Measurements from ENCODE around the gene PRKG1.

Gene PRKG1

GRCh38 chr10:51583976-51584375 lies 509.7 kb downstream of the PRKG1 start:
- FAIRE-seq, result no peak
- DNase-seq (ENCODE audit: insufficient read length, low spot score), result no peak
- TF ChIP-seq POLR2A (IDR thresholded peaks at IDR 0.05; ENCODE audit: low read depth, low read length) (no peak), SPI1 (IDR thresholded peaks at IDR 0.05; ENCODE audit: low read depth, low read length) (no peak), TAF1 (IDR thresholded peaks at IDR 0.05; ENCODE audit: low read depth, low read length) (no peak), POU2F2 (IDR thresholded peaks at IDR 0.05; ENCODE audit: low read depth, low read length) (no peak), PAX5 (IDR thresholded peaks at IDR 0.05; ENCODE audit: insufficient read depth, low read length, severe bottlenecking) (no peak)

DNA sequence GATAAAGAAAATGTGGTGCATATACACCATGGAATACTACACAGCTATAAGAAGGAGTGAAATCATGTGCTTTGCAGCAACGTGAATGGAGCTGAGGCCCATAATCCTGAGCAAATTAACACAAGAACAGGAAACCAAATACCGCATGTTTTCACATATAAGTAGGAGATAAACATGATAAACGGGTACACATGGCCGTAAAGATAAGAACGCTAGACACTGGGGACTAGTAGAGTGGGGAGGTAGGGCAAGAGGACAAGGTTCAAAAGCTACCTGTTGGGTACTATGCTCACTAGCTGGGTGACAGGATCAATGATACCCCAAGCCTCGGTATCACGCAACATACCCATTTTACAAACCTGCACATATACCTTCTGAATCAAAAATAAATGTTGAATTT lies 511.5 kb downstream of the PRKG1 start:
- TF ChIP-seq TAF1 (IDR thresholded peaks at IDR 0.05; ENCODE audit: low read depth, low read length) (no peak), POU2F2 (IDR thresholded peaks at IDR 0.05; ENCODE audit: low read depth, low read length) (no peak), POLR2AphosphoS5 (IDR thresholded peaks at IDR 0.05; ENCODE audit: low read depth, low read length) (no peak), PAX5 (IDR thresholded peaks at IDR 0.05; ENCODE audit: insufficient read depth, low read length, severe bottlenecking) (no peak), POLR2A (IDR thresholded peaks at IDR 0.05; ENCODE audit: low read depth, low read length) (no peak), SPI1 (IDR thresholded peaks at IDR 0.05; ENCODE audit: low read depth, low read length) (no peak)
- no peak for DNase-seq (ENCODE audit: insufficient read length, low spot score)
- FAIRE-seq, result no peak

DNA sequence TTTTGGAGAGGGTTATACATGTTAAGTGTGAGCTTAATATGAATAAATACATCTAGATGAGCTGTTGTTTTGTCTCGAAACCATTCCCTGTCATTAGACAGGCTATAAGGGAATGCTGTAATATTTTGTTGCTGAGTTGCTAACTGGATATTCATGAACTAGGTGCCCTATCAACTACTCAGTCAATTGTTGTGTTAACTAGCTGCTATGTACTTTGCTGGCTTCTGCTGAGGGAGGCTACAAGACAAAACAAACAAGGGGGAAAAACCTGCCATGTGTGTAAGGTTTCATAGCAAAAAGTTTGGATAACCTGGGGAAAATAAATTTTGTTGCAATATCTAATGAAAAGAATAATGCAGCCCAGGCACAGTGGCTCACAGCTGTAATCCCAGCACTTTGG lies 514.7 kb downstream of the PRKG1 start:
- DNase-seq (ENCODE audit: insufficient read length, low spot score) (no peak), FAIRE-seq (no peak)
- TF ChIP-seq PAX5 (IDR thresholded peaks at IDR 0.05; ENCODE audit: insufficient read depth, low read length, severe bottlenecking) (no peak), POLR2A (IDR thresholded peaks at IDR 0.05; ENCODE audit: low read depth, low read length) (no peak), SPI1 (IDR thresholded peaks at IDR 0.05; ENCODE audit: low read depth, low read length) (no peak), POU2F2 (IDR thresholded peaks at IDR 0.05; ENCODE audit: low read depth, low read length) (no peak), POLR2AphosphoS5 (IDR thresholded peaks at IDR 0.05; ENCODE audit: low read depth, low read length) (no peak), TAF1 (IDR thresholded peaks at IDR 0.05; ENCODE audit: low read depth, low read length) (no peak)

DNA sequence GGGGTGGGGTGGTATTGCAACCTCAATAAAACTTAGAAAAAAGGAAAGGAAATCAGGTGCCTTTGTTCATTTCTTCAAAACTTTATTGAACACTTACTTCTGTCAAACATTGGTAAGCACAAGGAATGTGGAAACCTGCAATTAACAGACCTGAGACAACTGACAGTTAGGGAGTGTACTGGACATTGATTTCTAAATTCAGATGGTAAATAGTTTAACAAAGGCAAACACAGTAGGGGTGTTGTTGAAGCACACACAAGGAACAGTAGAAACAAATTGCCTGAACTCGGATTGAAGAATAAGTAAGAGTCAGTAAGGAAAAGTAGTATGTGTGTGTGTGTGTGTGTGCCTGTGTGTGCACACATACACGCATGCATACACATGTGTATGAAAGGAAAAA lies 516.5 kb downstream of the PRKG1 start:
- DNase-seq (ENCODE audit: insufficient read length, low spot score), result no peak
- FAIRE-seq, result no peak

GRCh38 chr10:51596695-51597094 lies 522.4 kb downstream of the PRKG1 start:
- FAIRE-seq, result no peak
- TF ChIP-seq POLR2AphosphoS5 (IDR thresholded peaks at IDR 0.05; ENCODE audit: low read depth, low read length) (no peak), SPI1 (IDR thresholded peaks at IDR 0.05; ENCODE audit: low read depth, low read length) (no peak)

More for the DNA sequence above, 516.5 kb downstream of the PRKG1 start:
- TF ChIP-seq TAF1 (IDR thresholded peaks at IDR 0.05; ENCODE audit: low read depth, low read length), result no peak
- no peak for TF ChIP-seq POLR2A (IDR thresholded peaks at IDR 0.05; ENCODE audit: low read depth, low read length)
- TF ChIP-seq PAX5 (IDR thresholded peaks at IDR 0.05; ENCODE audit: insufficient read depth, low read length, severe bottlenecking), result no peak
- no peak for TF ChIP-seq POU2F2 (IDR thresholded peaks at IDR 0.05; ENCODE audit: low read depth, low read length)
- TF ChIP-seq POLR2AphosphoS5 (IDR thresholded peaks at IDR 0.05; ENCODE audit: low read depth, low read length), result no peak
- TF ChIP-seq SPI1 (IDR thresholded peaks at IDR 0.05; ENCODE audit: low read depth, low read length), result no peak

DNA sequence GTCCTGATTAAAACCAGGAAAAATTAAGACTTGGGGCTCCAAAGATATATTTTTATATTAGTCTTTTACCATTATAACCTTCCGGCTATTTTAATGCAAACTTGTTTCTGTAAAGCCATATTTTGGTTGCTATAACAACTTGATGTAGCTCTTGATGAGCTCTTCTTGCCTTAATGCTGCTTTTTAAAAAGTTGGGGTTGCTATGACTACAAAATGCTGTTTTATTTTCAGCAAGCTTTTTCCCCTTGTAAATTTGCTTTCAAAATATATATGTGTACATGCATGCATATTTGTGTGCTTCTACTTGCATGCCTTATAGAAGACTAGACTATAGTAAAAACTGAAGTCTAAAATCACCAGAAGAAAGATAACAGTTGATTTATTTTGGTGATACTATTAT lies 525.4 kb downstream of the PRKG1 start:
- no peak for TF ChIP-seq SPI1 (IDR thresholded peaks at IDR 0.05; ENCODE audit: low read depth, low read length)
- TF ChIP-seq POU2F2 (IDR thresholded peaks at IDR 0.05; ENCODE audit: low read depth, low read length), result no peak
- no peak for TF ChIP-seq POLR2AphosphoS5 (IDR thresholded peaks at IDR 0.05; ENCODE audit: low read depth, low read length)
- TF ChIP-seq PAX5 (IDR thresholded peaks at IDR 0.05; ENCODE audit: insufficient read depth, low read length, severe bottlenecking), result no peak
- no peak for TF ChIP-seq POLR2A (IDR thresholded peaks at IDR 0.05; ENCODE audit: low read depth, low read length)
- TF ChIP-seq TAF1 (IDR thresholded peaks at IDR 0.05; ENCODE audit: low read depth, low read length), result no peak
- FAIRE-seq, result no peak
- DNase-seq (ENCODE audit: insufficient read length, low spot score), result no peak

More at GRCh38 chr10:51596695-51597094, 522.4 kb downstream of the PRKG1 start:
- no peak for DNase-seq (ENCODE audit: insufficient read length, low spot score)

DNA sequence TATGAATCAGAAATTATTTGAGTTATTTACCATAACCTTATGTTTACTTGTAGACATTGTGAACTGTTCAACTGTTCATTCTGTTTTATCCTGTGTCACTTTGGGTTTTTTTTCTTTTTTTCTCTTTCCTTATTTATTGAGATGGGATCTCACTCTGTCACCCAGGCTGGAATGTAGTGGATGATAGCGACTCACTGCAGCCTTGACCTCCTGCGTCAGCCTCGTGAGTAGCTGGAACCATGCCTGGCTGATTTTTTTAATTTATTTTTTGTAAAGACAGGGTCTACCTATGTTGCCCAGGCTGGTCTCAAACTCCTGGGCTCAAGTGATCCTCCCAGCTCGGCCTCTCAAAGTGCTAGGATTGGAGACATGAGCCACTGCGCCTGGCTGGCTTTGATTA lies 528.0 kb downstream of the PRKG1 start:
- TF ChIP-seq PAX5 (IDR thresholded peaks at IDR 0.05; ENCODE audit: insufficient read depth, low read length, severe bottlenecking) (no peak), POLR2A (IDR thresholded peaks at IDR 0.05; ENCODE audit: low read depth, low read length) (no peak), POLR2AphosphoS5 (IDR thresholded peaks at IDR 0.05; ENCODE audit: low read depth, low read length) (no peak), POU2F2 (IDR thresholded peaks at IDR 0.05; ENCODE audit: low read depth, low read length) (no peak), SPI1 (IDR thresholded peaks at IDR 0.05; ENCODE audit: low read depth, low read length) (no peak), TAF1 (IDR thresholded peaks at IDR 0.05; ENCODE audit: low read depth, low read length) (no peak)
- DNase-seq (ENCODE audit: insufficient read length, low spot score) (no peak), FAIRE-seq (no peak)

GRCh38 chr10:51604579-51604978 lies 530.3 kb downstream of the PRKG1 start:
- FAIRE-seq (no peak), DNase-seq (ENCODE audit: insufficient read length, low spot score) (no peak)
- TF ChIP-seq SPI1 (IDR thresholded peaks at IDR 0.05; ENCODE audit: low read depth, low read length), result no peak
- TF ChIP-seq POLR2AphosphoS5 (IDR thresholded peaks at IDR 0.05; ENCODE audit: low read depth, low read length), result no peak
- no peak for TF ChIP-seq PAX5 (IDR thresholded peaks at IDR 0.05; ENCODE audit: insufficient read depth, low read length, severe bottlenecking)
- TF ChIP-seq TAF1 (IDR thresholded peaks at IDR 0.05; ENCODE audit: low read depth, low read length), result no peak
- no peak for TF ChIP-seq POU2F2 (IDR thresholded peaks at IDR 0.05; ENCODE audit: low read depth, low read length)
- TF ChIP-seq POLR2A (IDR thresholded peaks at IDR 0.05; ENCODE audit: low read depth, low read length), result no peak

DNA sequence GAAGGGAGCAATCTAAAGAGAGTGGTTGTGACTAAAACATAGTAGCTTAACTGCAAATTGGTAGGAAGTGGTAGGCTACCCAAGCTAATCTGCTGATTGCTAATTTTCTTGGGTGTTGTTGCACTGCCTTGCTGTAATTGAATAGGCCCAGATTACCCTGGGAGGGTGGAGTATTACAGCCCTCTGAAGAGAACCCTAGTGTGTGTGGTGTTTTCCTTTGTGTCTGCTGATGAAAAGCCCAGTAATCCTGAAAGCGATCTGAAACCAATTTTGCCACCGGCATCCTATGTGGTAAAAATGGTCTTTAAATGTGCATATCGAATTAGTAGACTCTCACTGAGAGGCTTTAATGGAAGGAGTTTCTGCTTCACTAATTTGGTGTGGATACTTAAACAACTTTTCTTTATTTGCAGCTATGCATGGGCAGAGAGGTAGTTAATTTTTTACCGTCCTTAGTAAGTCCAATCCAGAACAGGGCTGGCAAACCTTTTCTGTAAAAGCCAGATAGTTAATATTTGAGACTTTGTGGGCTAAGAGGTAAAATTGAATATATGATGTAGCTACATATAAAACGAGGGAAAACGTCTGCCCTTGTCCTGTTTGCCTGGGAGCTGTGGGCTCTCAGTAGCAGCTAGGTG lies 532.7 kb downstream of the PRKG1 start:
- no peak for TF ChIP-seq POU2F2 (IDR thresholded peaks at IDR 0.05; ENCODE audit: low read depth, low read length)
- TF ChIP-seq POLR2A (IDR thresholded peaks at IDR 0.05; ENCODE audit: low read depth, low read length), result no peak
- no peak for TF ChIP-seq PAX5 (IDR thresholded peaks at IDR 0.05; ENCODE audit: insufficient read depth, low read length, severe bottlenecking)
- no peak for TF ChIP-seq SPI1 (IDR thresholded peaks at IDR 0.05; ENCODE audit: low read depth, low read length)
- TF ChIP-seq TAF1 (IDR thresholded peaks at IDR 0.05; ENCODE audit: low read depth, low read length), result no peak
- no peak for TF ChIP-seq POLR2AphosphoS5 (IDR thresholded peaks at IDR 0.05; ENCODE audit: low read depth, low read length)
- FAIRE-seq, result no peak
- DNase-seq (ENCODE audit: insufficient read length, low spot score), result no peak

DNA sequence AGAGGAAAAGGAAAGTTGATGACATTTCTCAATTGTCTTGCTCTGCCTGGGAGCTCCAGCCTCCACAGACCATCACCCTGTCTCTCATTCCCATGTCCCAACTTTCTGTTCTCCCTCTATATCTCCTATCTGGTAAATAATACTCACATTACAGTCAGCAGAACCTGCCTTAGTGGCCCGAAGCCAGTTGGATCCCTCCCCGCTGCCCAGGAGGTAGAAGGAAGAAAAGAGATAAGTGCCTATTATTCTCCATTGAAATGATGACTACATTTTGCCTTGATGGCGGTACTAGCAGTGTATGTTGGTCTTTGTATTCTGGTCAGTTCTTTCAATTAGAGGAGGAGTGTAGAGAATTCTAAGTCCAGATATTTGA lies 533.2 kb downstream of the PRKG1 start:
- no peak for DNase-seq (ENCODE audit: insufficient read length, low spot score)
- FAIRE-seq, result no peak
- TF ChIP-seq TAF1 (IDR thresholded peaks at IDR 0.05; ENCODE audit: low read depth, low read length) (no peak), POLR2A (IDR thresholded peaks at IDR 0.05; ENCODE audit: low read depth, low read length) (no peak), SPI1 (IDR thresholded peaks at IDR 0.05; ENCODE audit: low read depth, low read length) (no peak), PAX5 (IDR thresholded peaks at IDR 0.05; ENCODE audit: insufficient read depth, low read length, severe bottlenecking) (no peak), POLR2AphosphoS5 (IDR thresholded peaks at IDR 0.05; ENCODE audit: low read depth, low read length) (no peak), POU2F2 (IDR thresholded peaks at IDR 0.05; ENCODE audit: low read depth, low read length) (no peak)

Measured in GM12891 (cell line).